T1000 (cell line): ENCODE data around the gene ZC3H12D.
"Not testable (repeated sequence)": the region's sequence is repeated elsewhere in the genome, so short reads cannot be mapped to it uniquely, and the experiment has no call there.

Source experiments
- DNase-seq: peaks from one replicate; lab custom pipeline; 2025; ENCODE audit warnings: mixed read lengths; lab: John Stamatoyannopoulos, UW

ZC3H12D gene

GRCh38 chr6:149483849-149484655 is 762 bp downstream of the ZC3H12D start:
- no peak for DNase-seq

- DNase-seq = no peak
These were observed 1.5 kb downstream of the ZC3H12D start for GRCh38 chr6:149483334-149483725.

- no peak for DNase-seq
These were observed 2.1 kb downstream of the ZC3H12D start for GRCh38 chr6:149482545-149483333.

DNA sequence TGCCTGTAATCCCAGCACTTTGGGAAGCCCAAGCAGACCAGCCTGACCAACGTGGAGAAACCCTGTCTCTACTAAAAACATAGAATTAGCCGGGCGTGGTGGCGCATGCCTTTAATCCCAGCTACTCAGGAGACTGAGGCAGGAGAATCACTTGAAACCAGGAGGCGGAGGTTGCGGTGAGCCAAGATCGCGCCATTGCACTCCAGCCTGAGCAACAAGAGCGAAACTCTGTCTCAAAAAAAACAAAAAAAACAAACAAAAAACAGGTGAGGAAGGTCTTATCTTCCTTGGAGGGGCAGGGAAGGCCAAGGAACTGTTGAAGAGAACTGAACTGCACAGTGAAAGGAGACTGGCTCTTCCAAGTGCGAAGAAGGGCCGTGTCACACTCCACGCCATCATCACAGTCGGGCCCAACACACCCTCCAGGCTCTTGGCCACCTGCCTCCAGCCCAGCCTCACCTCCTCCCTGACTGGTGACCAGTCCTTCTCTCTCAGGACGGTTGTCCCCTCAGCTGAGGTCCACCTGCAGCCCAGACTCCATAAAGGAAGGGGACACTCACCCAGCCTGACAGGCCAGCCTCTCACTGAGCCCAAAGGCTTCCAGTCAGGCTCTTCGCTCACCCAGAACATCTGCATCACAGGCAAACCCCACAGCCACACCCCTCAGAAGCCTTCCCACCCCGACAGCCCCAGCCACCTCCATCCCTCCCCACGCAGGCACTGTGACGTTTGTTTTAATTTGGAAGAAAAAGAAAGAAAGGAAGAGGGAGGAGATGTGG is 4.1 kb downstream of the ZC3H12D start:
- no peak for DNase-seq

- no peak for DNase-seq
These were observed 6.0 kb downstream of the ZC3H12D start for GRCh38 chr6:149478631-149479314.

DNA sequence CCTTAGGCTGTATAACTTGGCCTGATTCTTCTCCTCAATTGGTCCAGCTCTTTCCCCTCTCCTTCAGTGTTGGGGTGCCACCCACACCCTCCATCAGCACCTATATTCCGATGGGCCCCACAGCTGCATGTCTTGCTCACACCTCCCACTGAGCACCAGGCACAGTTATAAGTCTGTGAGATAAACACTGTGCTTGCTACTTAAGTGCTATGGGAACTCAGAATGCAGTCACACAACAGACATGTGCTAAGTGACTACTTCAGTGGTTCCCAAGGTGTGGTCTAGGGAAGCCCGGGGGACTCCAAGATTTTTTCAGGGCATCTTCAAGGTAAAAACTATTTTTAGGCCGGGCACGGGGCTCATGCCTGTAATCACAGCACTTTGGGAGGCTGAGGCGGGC is 7.3 kb downstream of the ZC3H12D start:
- DNase-seq = no peak

GRCh38 chr6:149476789-149477455 is 7.9 kb downstream of the ZC3H12D start:
- no peak for DNase-seq

- DNase-seq = no peak
These were observed 10.5 kb downstream of the ZC3H12D start for GRCh38 chr6:149474108-149474935.

DNA sequence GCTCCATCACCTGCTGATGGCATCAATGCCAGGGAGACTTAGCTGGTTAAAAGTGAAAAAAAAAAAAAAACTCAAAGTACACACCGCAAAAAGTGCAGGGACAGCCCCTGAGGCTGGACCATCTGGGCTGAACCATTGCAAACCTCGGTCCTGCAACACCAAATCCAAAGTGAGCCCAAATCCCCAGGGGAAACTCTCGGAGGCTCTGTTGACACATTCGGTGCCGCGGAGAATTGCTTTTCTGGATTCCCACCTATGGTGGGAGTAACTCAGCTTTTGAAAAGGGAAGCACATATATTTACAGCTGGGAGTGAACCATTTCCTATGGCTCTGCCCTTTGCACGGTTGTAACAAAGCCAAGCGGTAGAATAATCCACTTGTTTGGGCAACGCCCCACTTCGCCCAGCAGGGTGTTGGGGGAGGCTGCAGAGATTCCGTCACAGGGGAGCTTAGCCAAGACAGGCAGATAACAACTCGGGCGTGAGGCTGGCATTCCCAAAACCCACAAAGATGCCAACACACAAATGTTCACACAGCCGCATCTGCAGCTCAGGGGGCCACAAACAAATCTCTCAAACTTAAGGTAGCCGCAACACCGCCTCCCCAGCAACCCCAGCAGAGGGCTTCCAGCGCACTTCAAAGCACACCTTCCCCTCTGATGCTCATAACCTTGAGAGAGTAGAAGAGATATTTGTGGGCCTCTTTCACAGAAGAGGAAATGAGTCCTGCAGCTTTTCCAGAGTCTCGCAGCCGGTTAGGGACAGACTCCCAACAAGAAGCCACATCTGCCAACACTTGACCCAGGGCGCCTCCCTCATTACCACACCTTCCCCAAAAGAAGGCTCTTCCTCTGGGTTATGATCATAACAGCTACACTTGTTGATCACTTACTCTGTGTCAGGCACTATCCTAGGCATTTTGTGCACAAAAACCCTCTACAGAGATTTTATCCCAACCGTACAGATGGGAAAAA is 11.4 kb downstream of the ZC3H12D start:
- no peak for DNase-seq

- DNase-seq = no peak
These were observed 12.6 kb downstream of the ZC3H12D start for GRCh38 chr6:149472241-149472640.

- no peak for DNase-seq
These were observed 13.0 kb downstream of the ZC3H12D start for GRCh38 chr6:149471801-149472200.

DNA sequence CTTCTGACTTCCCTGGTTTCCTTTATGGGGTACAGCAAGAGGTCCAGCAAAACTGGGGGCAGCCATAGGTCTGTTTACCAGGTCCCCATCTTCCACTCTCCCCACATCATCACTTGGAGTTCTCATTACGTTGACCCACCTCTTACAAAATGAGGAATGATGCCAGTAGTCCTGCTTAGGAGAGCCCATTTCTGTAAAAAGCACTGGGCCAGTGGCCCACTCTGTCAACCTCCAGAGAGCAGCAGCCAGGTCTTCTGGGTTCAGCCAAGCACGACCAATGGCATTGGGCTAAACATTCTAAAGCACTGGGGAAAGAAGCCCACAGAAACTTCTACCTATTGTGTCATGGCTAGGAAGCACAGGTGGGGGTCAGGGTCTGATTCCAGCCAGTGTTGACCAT is 13.9 kb downstream of the ZC3H12D start:
- no peak for DNase-seq

DNA sequence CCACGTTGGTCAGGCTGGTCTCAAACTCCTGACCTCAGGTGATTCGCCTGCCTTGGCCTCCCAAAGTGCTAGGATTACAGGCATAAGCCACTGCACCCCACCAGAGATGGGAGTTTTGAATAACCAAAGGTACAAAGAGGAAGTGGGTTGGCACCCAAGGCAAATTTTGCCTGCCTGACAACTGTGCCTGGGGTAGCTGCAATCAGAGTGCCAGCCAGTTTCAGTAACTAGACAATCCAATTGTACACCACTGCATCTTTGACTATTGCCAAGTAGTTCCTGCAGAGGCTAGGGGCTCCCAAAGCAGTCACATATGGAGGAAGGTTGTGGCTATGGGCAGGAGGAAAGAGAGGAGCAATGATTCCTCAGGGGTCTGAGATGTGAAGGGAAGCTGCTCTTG is 16.6 kb downstream of the ZC3H12D start:
- DNase-seq = no peak

DNA sequence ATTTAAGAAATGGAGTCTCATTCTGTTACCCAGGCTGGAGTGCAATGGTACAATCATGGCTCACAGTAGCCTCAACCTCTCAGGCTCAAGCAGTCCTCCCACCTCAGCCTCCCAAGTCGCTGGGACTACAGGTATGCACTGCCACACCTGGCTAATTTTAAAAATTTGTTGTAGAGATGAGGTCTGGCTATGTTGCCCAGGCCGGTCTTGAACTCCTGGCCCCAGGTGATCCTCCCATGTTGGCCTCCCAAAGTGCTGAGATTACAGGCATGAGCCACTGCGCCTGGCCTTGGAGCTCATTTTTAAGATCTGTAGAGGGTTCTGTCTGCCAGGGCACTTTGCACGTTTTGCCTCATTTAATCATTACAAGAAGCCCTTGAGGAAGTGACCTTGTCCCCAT is 17.5 kb downstream of the ZC3H12D start:
- no peak for DNase-seq

GRCh38 chr6:149464411-149464810 is 20.4 kb downstream of the ZC3H12D start:
- DNase-seq = no peak

DNA sequence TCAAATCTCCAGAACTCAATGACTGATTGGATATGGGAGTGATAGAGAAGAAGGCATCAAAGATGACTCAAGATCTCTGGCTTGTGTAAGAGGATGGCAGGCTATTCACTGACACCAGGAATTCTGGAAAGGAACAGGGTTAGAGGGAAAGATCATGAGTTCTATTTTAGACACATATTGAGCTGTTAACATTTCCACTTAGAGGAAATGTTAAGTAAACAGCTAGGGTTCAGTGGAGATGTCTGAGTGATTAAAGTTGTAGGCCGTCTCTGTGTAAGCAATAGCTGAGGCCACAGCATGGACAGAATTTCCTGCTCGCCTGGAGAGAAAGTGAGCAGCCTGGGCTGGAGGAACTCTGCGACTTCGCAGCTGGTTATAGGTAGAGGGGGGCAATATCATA is 21.0 kb downstream of the ZC3H12D start:
- no peak for DNase-seq

DNA sequence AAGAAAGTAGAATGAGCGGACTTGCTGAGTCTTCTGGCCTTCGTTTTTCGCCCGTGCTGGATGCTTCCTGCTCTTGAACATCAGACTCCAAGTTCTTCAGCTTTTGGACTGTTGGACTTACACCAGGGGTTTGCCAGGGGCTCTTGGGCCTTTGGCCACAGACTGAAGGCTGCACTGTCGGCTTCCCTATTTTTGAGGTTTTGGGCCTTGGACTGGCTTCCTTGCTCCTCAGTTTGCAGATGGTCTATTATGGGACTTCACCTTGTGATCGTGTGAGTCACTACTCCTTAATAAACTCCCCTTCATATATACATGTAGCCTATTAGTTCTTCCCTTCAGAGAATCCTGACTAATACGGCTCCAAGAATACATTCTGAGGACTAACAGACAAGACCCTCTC is 22.1 kb downstream of the ZC3H12D start:
- DNase-seq = not testable (repeated sequence)

DNA sequence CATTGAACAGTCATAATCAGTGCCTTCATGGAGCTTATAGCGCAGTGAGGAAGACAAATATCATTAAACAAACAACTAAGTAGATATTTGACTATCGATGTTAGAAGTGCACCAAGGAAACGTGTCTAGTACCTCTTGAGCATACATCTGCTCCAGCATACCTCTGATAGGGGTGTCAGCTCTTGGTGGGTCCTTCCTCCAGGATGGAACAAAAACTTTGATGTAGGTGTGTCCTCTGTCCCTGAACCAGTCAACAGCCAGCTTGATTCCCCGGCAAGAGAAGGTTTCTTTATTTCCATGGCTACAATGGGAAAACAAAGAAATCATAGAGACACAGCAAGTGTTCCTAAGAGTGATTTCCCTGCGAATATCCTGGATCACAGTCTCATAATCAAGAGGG is 23.1 kb downstream of the ZC3H12D start:
- DNase-seq = no peak

DNA sequence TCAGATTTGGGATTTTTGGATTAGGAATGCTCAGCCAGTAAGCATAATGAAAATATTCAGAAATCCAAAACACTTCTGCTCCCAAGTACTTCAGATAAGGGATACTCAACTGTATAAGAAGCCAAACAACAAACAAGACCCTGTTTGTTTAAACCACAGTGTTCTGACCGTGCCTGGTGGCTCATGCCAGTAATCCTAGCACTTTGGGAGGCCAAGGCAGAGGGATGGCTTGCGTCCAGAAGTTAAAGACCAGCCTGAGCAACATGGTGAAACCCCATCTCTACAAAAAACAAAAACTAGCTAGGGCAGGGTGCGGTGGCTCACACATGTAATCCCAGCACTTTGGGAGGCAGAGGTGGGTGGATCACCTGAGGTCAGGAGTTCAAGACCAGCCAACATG is 24.6 kb downstream of the ZC3H12D start:
- not testable (repeated sequence) for DNase-seq
